PC-9 (cell line): ENCODE data around the gene CBX2.

ENCODE experiments used
- EZH2 ChIP-seq: fragments of 200-600 bp; sonication (generic); IDR thresholded peaks from 2 replicates; pipeline ENCODE4 v1.8.0; 2017; ENCODE audit warnings: antibody characterized with exemption, low read depth
- TF ChIP-seq, protein P1 (sequence below): fragments of 200-600 bp; sonication (generic); conservative IDR thresholded peaks from 2 replicates; pipeline ENCODE4 v1.6.1; 2017; ENCODE audit warnings: mixed run types, antibody characterized with exemption, mild to moderate bottlenecking, moderate library complexity

DNA sequence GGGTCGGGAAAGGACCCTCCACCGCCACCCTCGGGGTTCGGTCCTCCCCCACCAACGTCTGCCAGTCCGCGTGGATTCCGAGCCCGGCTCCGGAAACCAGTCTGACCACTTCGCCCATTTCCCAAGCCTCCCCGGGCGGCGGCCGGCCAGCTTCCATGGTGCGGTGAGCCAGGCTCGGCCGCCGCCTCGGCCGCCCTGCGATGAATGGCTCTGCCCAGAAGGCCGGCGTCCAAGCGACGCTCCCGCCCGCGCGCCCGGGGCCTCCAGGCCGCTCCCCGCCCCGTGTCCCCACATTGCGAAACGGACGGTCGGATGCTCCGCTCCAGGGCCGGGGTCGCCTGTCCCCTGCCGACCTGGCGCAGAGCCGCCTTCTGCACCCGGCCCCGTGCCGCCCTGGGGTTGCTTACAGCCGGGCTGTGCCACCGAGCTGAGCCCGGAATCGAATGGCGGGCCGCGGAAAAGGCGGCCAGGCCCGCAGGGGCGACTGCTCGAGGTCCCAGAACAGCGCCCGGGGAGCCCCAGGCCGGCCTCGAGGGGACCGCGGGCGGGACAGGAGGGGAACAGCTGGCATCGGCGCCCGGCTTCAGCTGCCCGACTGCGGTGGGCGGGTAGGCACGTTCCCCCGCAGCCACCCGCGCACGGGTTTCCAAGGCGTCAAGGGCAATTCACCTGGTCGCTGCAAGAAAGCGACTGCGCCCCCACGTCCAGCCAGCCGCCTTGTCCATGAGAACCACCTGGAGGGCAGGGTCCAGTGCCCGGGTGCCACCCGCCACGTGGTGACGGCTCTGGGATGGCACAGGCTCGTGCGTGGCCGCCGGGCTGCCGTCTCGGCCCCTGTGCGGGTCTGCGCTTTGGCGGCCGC lies 37.3 kb downstream of the CBX2 start:
- TF ChIP-seq, protein P1, sequence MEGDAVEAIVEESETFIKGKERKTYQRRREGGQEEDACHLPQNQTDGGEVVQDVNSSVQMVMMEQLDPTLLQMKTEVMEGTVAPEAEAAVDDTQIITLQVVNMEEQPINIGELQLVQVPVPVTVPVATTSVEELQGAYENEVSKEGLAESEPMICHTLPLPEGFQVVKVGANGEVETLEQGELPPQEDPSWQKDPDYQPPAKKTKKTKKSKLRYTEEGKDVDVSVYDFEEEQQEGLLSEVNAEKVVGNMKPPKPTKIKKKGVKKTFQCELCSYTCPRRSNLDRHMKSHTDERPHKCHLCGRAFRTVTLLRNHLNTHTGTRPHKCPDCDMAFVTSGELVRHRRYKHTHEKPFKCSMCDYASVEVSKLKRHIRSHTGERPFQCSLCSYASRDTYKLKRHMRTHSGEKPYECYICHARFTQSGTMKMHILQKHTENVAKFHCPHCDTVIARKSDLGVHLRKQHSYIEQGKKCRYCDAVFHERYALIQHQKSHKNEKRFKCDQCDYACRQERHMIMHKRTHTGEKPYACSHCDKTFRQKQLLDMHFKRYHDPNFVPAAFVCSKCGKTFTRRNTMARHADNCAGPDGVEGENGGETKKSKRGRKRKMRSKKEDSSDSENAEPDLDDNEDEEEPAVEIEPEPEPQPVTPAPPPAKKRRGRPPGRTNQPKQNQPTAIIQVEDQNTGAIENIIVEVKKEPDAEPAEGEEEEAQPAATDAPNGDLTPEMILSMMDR, result no peak
- TF ChIP-seq EZH2, result no peak
